Neural cell (in vitro differentiated cells): ENCODE results near the gene ERP44. TPM values are rescaled to one million over a fixed set of nuclear protein-coding genes. Genes with fewer than 3 reads are reported as not detected.
"Not testable (repeated sequence)": the region's sequence is repeated elsewhere in the genome, so short reads cannot be mapped to it uniquely, and the experiment has no call there.

Experiments used
- H2AFZ ChIP-seq: fragments of 200-600, 300-800 bp; sonication (generic), shearing (Covaris generic); 2 replicates; pipeline ENCODE4 v1.6.0; 2014; ENCODE audit warnings: low read depth, mild to moderate bottlenecking, antibody characterized with exemption, low read length, moderate library complexity
- H3F3A ChIP-seq: fragments of 200-600 bp; shearing (Covaris generic); 2 replicates; pipeline ENCODE4 v1.6.1; 2016; ENCODE audit warnings: mild to moderate bottlenecking, moderate library complexity, mixed read lengths, antibody characterized with exemption, low read length; ENCODE audit not compliant: insufficient read depth, poor library complexity, severe bottlenecking
- H3K27ac ChIP-seq: fragments of 200-600, 300-800 bp; sonication (generic), shearing (Covaris generic); 2 replicates; pipeline ENCODE4 v1.5.1; 2014; ENCODE audit warnings: mild to moderate bottlenecking, low read length, moderate library complexity
- H3K27me3 ChIP-seq: fragments of 300-800, 200-600 bp; sonication (generic), shearing (Covaris generic); 2 replicates; pipeline ENCODE4 v1.6.0; 2014; ENCODE audit warnings: mild to moderate bottlenecking, low read depth, low read length, moderate library complexity; ENCODE audit not compliant: insufficient read depth
- H3K36me3 ChIP-seq: fragments of 300-800, 200-600 bp; sonication (generic), shearing (Covaris generic); 2 replicates; pipeline ENCODE4 v1.5.1; 2014; ENCODE audit warnings: mild to moderate bottlenecking, antibody characterized with exemption, low read length, moderate library complexity; ENCODE audit not compliant: insufficient read depth
- H3K4me2 ChIP-seq: fragments of 300-800, 200-600 bp; sonication (generic), shearing (Covaris generic); 2 replicates; pipeline ENCODE4 v1.6.0; 2014; ENCODE audit warnings: mild to moderate bottlenecking, low read length
- H3K4me3 ChIP-seq: fragments of 300-800, 200-600 bp; sonication (generic), shearing (Covaris generic); 2 replicates; pipeline ENCODE4 v1.5.1; 2014; ENCODE audit warnings: mild to moderate bottlenecking, low read length, moderate library complexity
- H3K79me2 ChIP-seq: fragments of 200-600 bp; shearing (Covaris generic); replicated peaks from 2 replicates; pipeline ENCODE4 v1.6.0; 2014; ENCODE audit warnings: mild to moderate bottlenecking, low read length, moderate library complexity; ENCODE audit not compliant: insufficient read depth
- H3K9ac ChIP-seq: fragments of 300-800, 200-600 bp; sonication (generic), shearing (Covaris generic); 2 replicates; pipeline ENCODE4 v1.6.1; 2016; ENCODE audit warnings: mild to moderate bottlenecking, low read length, mixed read lengths
- H3K9me2 ChIP-seq: fragments of 200-600 bp; shearing (Covaris generic); 2 replicates; pipeline ENCODE4 v1.6.1; 2016; ENCODE audit warnings: mild to moderate bottlenecking, low read length, mixed read lengths; ENCODE audit not compliant: insufficient read depth
- H3K9me3 ChIP-seq: fragments of 200-600, 300-800 bp; sonication (generic), shearing (Covaris generic); 2 replicates; pipeline ENCODE4 v1.6.1; 2016; ENCODE audit warnings: mild to moderate bottlenecking, mixed run types, low read length, moderate library complexity, mixed read lengths
- H4K20me1 ChIP-seq: fragments of 200-600 bp; shearing (Covaris generic); 2 replicates; pipeline ENCODE4 v1.6.1; 2016; ENCODE audit warnings: mild to moderate bottlenecking, mixed run types; ENCODE audit not compliant: insufficient read depth
- CTCF ChIP-seq: fragments of 450-650 bp; IDR thresholded peaks from 2 replicates; pipeline ENCODE4 v1.5.1; 2014; ENCODE audit warnings: antibody characterized with exemption, mild to moderate bottlenecking, moderate library complexity; ENCODE audit not compliant: poor library complexity, severe bottlenecking
- EP300 ChIP-seq: fragments of 450-650 bp; conservative IDR thresholded peaks from 2 replicates; pipeline ENCODE4 v1.6.1; 2014; ENCODE audit warnings: antibody characterized with exemption, mild to moderate bottlenecking, moderate library complexity; ENCODE audit not compliant: poor library complexity, severe bottlenecking
- EZH2 ChIP-seq: fragments of 200-600, 300-800 bp; shearing (Covaris generic), sonication (generic); IDR thresholded peaks from 2 replicates; pipeline ENCODE4 v1.6.1; 2014; ENCODE audit warnings: antibody characterized with exemption, low read length, borderline replicate concordance, mild to moderate bottlenecking; ENCODE audit not compliant: insufficient read depth, poor library complexity, severe bottlenecking
- MXI1 ChIP-seq: fragments of 450-650 bp; conservative IDR thresholded peaks from 2 replicates; pipeline ENCODE4 v1.6.1; 2014; ENCODE audit warnings: antibody characterized with exemption, mild to moderate bottlenecking; ENCODE audit not compliant: poor library complexity, severe bottlenecking
- POLR2AphosphoS5 ChIP-seq: IDR thresholded peaks from 2 replicates; pipeline ENCODE4 v1.6.1; 2012
- RAD21 ChIP-seq: fragments of 450-650 bp; conservative IDR thresholded peaks from 2 replicates; pipeline ENCODE4 v1.6.1; 2014; ENCODE audit warnings: antibody characterized with exemption, mild to moderate bottlenecking, moderate library complexity
- REST ChIP-seq: IDR thresholded peaks from 2 replicates; pipeline ENCODE4 v1.6.1; 2012; ENCODE audit warnings: borderline replicate concordance
- SMC3 ChIP-seq: fragments of 450-650 bp; conservative IDR thresholded peaks from 2 replicates; pipeline ENCODE4 v1.6.1; 2014; ENCODE audit warnings: antibody characterized with exemption, mild to moderate bottlenecking, moderate library complexity; ENCODE audit not compliant: poor library complexity
- TAF1 ChIP-seq: IDR thresholded peaks from 2 replicates; pipeline ENCODE4 v1.6.1; 2012; ENCODE audit warnings: low read depth
- polyA plus RNA-seq: library from polyadenylated mRNA; depleted of rRNA; stranded (reverse); fragments of >200 nt; gene quantifications from 2 replicates; pipeline ENCODE4 v1.2.3, GENCODE V29; 2014

The ERP44 gene
- polyA plus RNA-seq, 1 donor from 2014 or later, result 30.6 TPM

DNA sequence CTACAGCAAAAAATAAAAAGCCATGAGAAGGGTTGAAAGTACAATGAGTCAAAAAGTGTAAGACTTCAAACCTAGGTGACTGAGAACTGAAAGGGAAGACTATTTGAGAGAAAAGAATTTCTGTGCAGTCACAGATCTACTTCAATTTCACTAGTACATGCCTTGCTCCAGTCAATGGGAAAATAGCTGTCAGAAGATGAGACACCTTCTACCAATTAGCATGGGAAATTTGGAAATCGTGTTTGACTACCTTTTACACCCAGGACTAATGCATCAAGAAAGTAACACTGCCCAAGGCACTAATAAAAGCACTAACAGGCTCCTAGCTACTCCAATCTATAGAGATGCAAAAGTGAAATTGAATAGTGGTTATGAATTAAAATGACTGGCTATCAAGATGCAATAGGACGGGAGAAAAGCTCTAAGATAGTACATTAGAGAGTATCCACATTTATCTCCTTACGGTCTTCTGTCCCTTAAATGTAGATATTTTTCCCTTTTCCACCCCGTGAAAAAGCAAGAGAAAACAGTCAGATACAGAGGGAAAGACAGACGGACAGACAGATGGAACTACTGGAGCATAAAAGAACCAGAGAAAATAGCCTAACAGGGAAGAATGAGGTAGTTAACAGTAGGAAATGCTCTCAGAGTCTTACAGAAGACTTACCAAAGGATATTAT is 15.2 kb downstream of the ERP44 start:
- H3K27ac ChIP-seq, result no peak overlapping the region
- no peaks in the 10 kb centered on the region for H4K20me1 ChIP-seq
- peaks cover 49% of the 10 kb centered on the region for H3K79me2 ChIP-seq
- no peaks in the 10 kb centered on the region for H3K9me3 ChIP-seq
- TF ChIP-seq RAD21 (no peak), REST (no peak), TAF1 (no peak), EP300 (no peak), MXI1 (no peak), CTCF (no peak), SMC3 (no peak), POLR2AphosphoS5 (no peak), EZH2 (no peak)
- H3K9ac ChIP-seq, result no peak overlapping the region
- H3K4me3 ChIP-seq, result no peak overlapping the region
- no peaks in the 10 kb centered on the region for H3K9me2 ChIP-seq
- no peak overlapping the region for H3K4me2 ChIP-seq
- H3K36me3 ChIP-seq, result no peaks in the 10 kb centered on the region
- H2AFZ ChIP-seq, result no peak overlapping the region
- H3K27me3 ChIP-seq, result no peaks in the 10 kb centered on the region
- no peaks in the 10 kb centered on the region for H3F3A ChIP-seq

GRCh38 chr9:100082782-100083181 is 16.0 kb downstream of the ERP44 start:
- TF ChIP-seq EP300 (no peak), POLR2AphosphoS5 (no peak), MXI1 (no peak), RAD21 (no peak), REST (no peak), SMC3 (no peak), EZH2 (no peak), TAF1 (no peak), CTCF (no peak)
- no peak overlapping the region for H2AFZ ChIP-seq
- H3K4me2 ChIP-seq, result no peak overlapping the region
- no peaks in the 10 kb centered on the region for H3K27me3 ChIP-seq
- H3K9me3 ChIP-seq, result no peaks in the 10 kb centered on the region
- no peaks in the 10 kb centered on the region for H4K20me1 ChIP-seq
- H3K79me2 ChIP-seq, result peaks cover 49% of the 10 kb centered on the region
- no peak overlapping the region for H3K4me3 ChIP-seq
- no peaks in the 10 kb centered on the region for H3F3A ChIP-seq
- no peaks in the 10 kb centered on the region for H3K9me2 ChIP-seq
- no peaks in the 10 kb centered on the region for H3K36me3 ChIP-seq
- H3K9ac ChIP-seq, result no peak overlapping the region
- H3K27ac ChIP-seq, result no peak overlapping the region

GRCh38 chr9:100076256-100076655 is 22.5 kb downstream of the ERP44 start:
- H3K36me3 ChIP-seq, H3K4me2 ChIP-seq, H4K20me1 ChIP-seq, H3K9ac ChIP-seq, H2AFZ ChIP-seq, H3F3A ChIP-seq, H3K9me2 ChIP-seq, H3K9me3 ChIP-seq, H3K27ac ChIP-seq, H3K27me3 ChIP-seq, H3K4me3 ChIP-seq: not testable (repeated sequence)
- peaks cover 13% of the 10 kb centered on the region for H3K79me2 ChIP-seq
